H9 (cell line): Measurements from ENCODE around the gene ERF. TPM values are rescaled to one million over a fixed set of nuclear protein-coding genes. Genes with fewer than 3 reads are reported as not detected.
A peak's percentile ranks its signal among the peaks of the same experiment; 100 is the strongest.

Experiments used
- DNase-seq: peaks from one replicate; pipeline ENCODE4 v3.0.0-alpha.2; 2017
- H2AFZ ChIP-seq: one replicate; pipeline ENCODE4 v1.6.1; 2013; ENCODE audit warnings: mild to moderate bottlenecking, low read length, control low read depth, moderate library complexity
- H2AK5ac ChIP-seq: 2 replicates; pipeline ENCODE4 v1.6.1; 2013; ENCODE audit warnings: low read length, control low read depth, mixed read lengths; ENCODE audit not compliant: insufficient read length
- H2BK120ac ChIP-seq: one replicate; pipeline ENCODE4 v1.6.1; 2013; ENCODE audit warnings: low read depth, mild to moderate bottlenecking, low read length, control low read depth, inconsistent platforms; ENCODE audit not compliant: poor library complexity, severe bottlenecking
- H2BK12ac ChIP-seq: 2 replicates; pipeline ENCODE4 v1.6.1; 2013; ENCODE audit warnings: low read length, control low read depth, mixed read lengths, low read depth; ENCODE audit not compliant: insufficient read length
- H2BK15ac ChIP-seq: 2 replicates; pipeline ENCODE4 v1.6.1; 2013; ENCODE audit warnings: low read depth, low read length, control low read depth
- H2BK20ac ChIP-seq: one replicate; pipeline ENCODE4 v1.6.1; 2013; ENCODE audit warnings: low read depth, mild to moderate bottlenecking, low read length, control low read depth, inconsistent platforms; ENCODE audit not compliant: poor library complexity, severe bottlenecking
- H2BK5ac ChIP-seq: 2 replicates; pipeline ENCODE4 v1.6.1; 2013; ENCODE audit warnings: low read length, control low read depth, mixed read lengths; ENCODE audit not compliant: insufficient read length
- H3K14ac ChIP-seq: 2 replicates; pipeline ENCODE4 v1.6.1; 2013; ENCODE audit warnings: low read length, control low read depth; ENCODE audit not compliant: insufficient read depth
- H3K18ac ChIP-seq: 2 replicates; pipeline ENCODE4 v1.6.1; 2013; ENCODE audit warnings: low read depth, mild to moderate bottlenecking, mixed read lengths, low read length, control low read depth; ENCODE audit not compliant: insufficient read length
- H3K23ac ChIP-seq: 2 replicates; pipeline ENCODE4 v1.6.1; 2013; ENCODE audit warnings: low read length, control low read depth, mixed read lengths, low read depth; ENCODE audit not compliant: insufficient read length
- H3K23me2 ChIP-seq: 2 replicates; pipeline ENCODE4 v1.6.1; 2013; ENCODE audit warnings: low read depth, mild to moderate bottlenecking, mixed read lengths, low read length, control low read depth; ENCODE audit not compliant: insufficient read length, poor library complexity, severe bottlenecking
- H3K27ac ChIP-seq: 2 replicates; pipeline ENCODE4 v1.5.1; 2013; ENCODE audit warnings: low read length, control low read depth, mixed read lengths, low read depth; ENCODE audit not compliant: insufficient read length
- H3K27me3 ChIP-seq: 2 replicates; pipeline ENCODE4 v1.6.1; 2013; ENCODE audit warnings: low read length, control low read depth, inconsistent platforms; ENCODE audit not compliant: insufficient read depth
- H3K4ac ChIP-seq: 2 replicates; pipeline ENCODE4 v1.6.1; 2013; ENCODE audit warnings: low read depth, mild to moderate bottlenecking, control low read depth, inconsistent platforms, low read length, moderate library complexity
- H3K4me1 ChIP-seq: 2 replicates; pipeline ENCODE4 v1.6.1; 2013; ENCODE audit warnings: low read length, control low read depth, inconsistent platforms; ENCODE audit not compliant: insufficient read depth
- H3K4me2 ChIP-seq: 2 replicates; pipeline ENCODE4 v1.6.1; 2013; ENCODE audit warnings: low read length, control low read depth, mixed read lengths; ENCODE audit not compliant: insufficient read length, insufficient read depth
- H3K56ac ChIP-seq: 2 replicates; pipeline ENCODE4 v1.6.1; 2013; ENCODE audit warnings: low read depth, mild to moderate bottlenecking, mixed read lengths, low read length, control low read depth; ENCODE audit not compliant: insufficient read length
- H3K79me1 ChIP-seq: 2 replicates; pipeline ENCODE4 v1.6.1; 2013; ENCODE audit warnings: low read depth, mild to moderate bottlenecking, moderate library complexity, low read length, control low read depth, inconsistent platforms; ENCODE audit not compliant: insufficient read depth, poor library complexity, severe bottlenecking
- H3K79me2 ChIP-seq: 2 replicates; pipeline ENCODE4 v1.6.1; 2013; ENCODE audit warnings: low read length, control low read depth, inconsistent platforms; ENCODE audit not compliant: insufficient read depth
- H3K9ac ChIP-seq: 2 replicates; pipeline ENCODE4 v1.6.1; 2013; ENCODE audit warnings: low read length, control low read depth, mixed read lengths; ENCODE audit not compliant: insufficient read length; ENCODE audit errors: extremely low read depth
- H3K9me3 ChIP-seq: one replicate; pipeline ENCODE4 v1.6.1; 2013; ENCODE audit warnings: low read depth, low read length, inconsistent platforms; ENCODE audit not compliant: control insufficient read depth
- H3T11ph ChIP-seq: one replicate; pipeline ENCODE4 v1.6.1; 2013; ENCODE audit warnings: mild to moderate bottlenecking, low read length, control low read depth, inconsistent platforms
- H4K20me1 ChIP-seq: one replicate; pipeline ENCODE4 v1.6.1; 2013; ENCODE audit not compliant: control insufficient read depth, insufficient read length, insufficient read depth
- H4K5ac ChIP-seq: 2 replicates; pipeline ENCODE4 v1.6.1; 2013; ENCODE audit warnings: low read depth, mild to moderate bottlenecking, mixed read lengths, low read length, control low read depth; ENCODE audit not compliant: insufficient read length
- H4K8ac ChIP-seq: replicated peaks from 2 replicates; pipeline ENCODE4 v1.6.1; 2013; ENCODE audit warnings: low read length, control low read depth, mixed read lengths, low read depth; ENCODE audit not compliant: insufficient read length
- H4K91ac ChIP-seq: 2 replicates; pipeline ENCODE4 v1.6.1; 2013; ENCODE audit warnings: low read depth, mild to moderate bottlenecking, moderate library complexity, mixed read lengths, low read length, control low read depth; ENCODE audit not compliant: insufficient read length
- H3K27ac Mint-ChIP-seq, 3 experiments: 2 replicates in 2 of 3; 3 replicates in 1 of 3; pipeline ENCODE4 v1.8.0; 2020 to 2021; ENCODE audit warnings: mixed read lengths in 3 of 3, mild to moderate bottlenecking in 1 of 3, moderate library complexity in 1 of 3
- H3K27me3 Mint-ChIP-seq: 2 replicates; pipeline ENCODE4 v1.8.0; 2021; ENCODE audit warnings: low read depth, mild to moderate bottlenecking, moderate library complexity, mixed read lengths
- H3K36me3 Mint-ChIP-seq, 3 experiments: 2 replicates in 2 of 3; 3 replicates in 1 of 3; pipeline ENCODE4 v1.8.0; 2020 to 2021; ENCODE audit warnings: low read depth in 3 of 3, mixed read lengths in 3 of 3; ENCODE audit not compliant: insufficient read depth in 1 of 3
- H3K4me1 Mint-ChIP-seq, 2 experiments: 2 replicates each; pipeline ENCODE4 v1.8.0; 2020; ENCODE audit warnings: mixed read lengths in 2 of 2
- H3K4me3 Mint-ChIP-seq, 2 experiments: 2 replicates in 1 of 2; 3 replicates in 1 of 2; pipeline ENCODE4 v1.8.0; 2020 to 2021; ENCODE audit warnings: mild to moderate bottlenecking in 2 of 2, mixed read lengths in 2 of 2, moderate library complexity in 1 of 2
- H3K9me3 Mint-ChIP-seq, 2 experiments: 2 replicates in 1 of 2; 3 replicates in 1 of 2; pipeline ENCODE4 v1.8.0; 2020; ENCODE audit warnings: mild to moderate bottlenecking in 2 of 2, mixed read lengths in 2 of 2, moderate library complexity in 1 of 2
- CTCF ChIP-seq: fragments of 200-600 bp; sonication (generic); conservative IDR thresholded peaks from 3 replicates; pipeline ENCODE4 v1.8.0; 2021; ENCODE audit warnings: antibody characterized with exemption, mild to moderate bottlenecking
- WGBS: extraction: QIAGEN DNeasy Blood & Tissue Kit; methylation state at CpG from one replicate; pipeline ENCODE4 v1.1.7; 2013; ENCODE audit warnings: missing lambda C conversion rate, low lambda C conversion rate, mixed read lengths; ENCODE audit not compliant: insufficient read length; ENCODE audit errors: extremely low coverage; 5-methylcytosine and 5-hydroxymethylcytosine counted together
- total RNA-seq: library from RNA; stranded (reverse); gene quantifications from 2 replicates; pipeline ENCODE4 v1.2.1, GENCODE V29; 2021

ERF gene
- total RNA-seq, 1 experiment from 2014 or later, result 126 TPM

GRCh38 chr19:42229301-42229854 lies 25.6 kb downstream of the ERF start:
- no peak overlapping the region; a peak in 1 of 5 replicates for H3K4me3 Mint-ChIP-seq
- Histone ChIP-seq H2BK120ac (no peak overlapping the region), H2AK5ac (no peak overlapping the region), H4K8ac (no peak overlapping the region), H2BK5ac (no peak overlapping the region), H2BK20ac (no peak overlapping the region), H3K27me3 (no peaks in the 10 kb centered on the region), H3K79me1 (no peaks in the 10 kb centered on the region), H2BK12ac (no peak overlapping the region), H3K27ac (no peak overlapping the region), H3K18ac (no peak overlapping the region), H3K4me1 (no peaks in the 10 kb centered on the region), H3K4me2 (no peak overlapping the region), H3K23ac (no peak overlapping the region), H3K56ac (no peak overlapping the region), H3K14ac (no peak overlapping the region), H2BK15ac (no peak overlapping the region), H3K9me3 (no peaks in the 10 kb centered on the region), H3T11ph (no peak overlapping the region), H3K4ac (no peak overlapping the region), H3K23me2 (no peaks in the 10 kb centered on the region), H4K20me1 (no peaks in the 10 kb centered on the region), H2AFZ (no peak overlapping the region), H3K9ac (no peak overlapping the region), H4K91ac (no peak overlapping the region), H4K5ac (no peak overlapping the region), H3K79me2 (peaks cover 2% of the 10 kb centered on the region; the same call in 1 of the 2 replicates)
- peak overlapping the region in 1 of 3 experiments; percentile 48; a peak in 3 of 7 replicates for H3K27ac Mint-ChIP-seq
- H3K36me3 Mint-ChIP-seq, result peaks cover 43 to 93% (median 85%) of the 10 kb centered on the region in 3 experiments; a peak in 6 of 7 replicates
- H3K4me1 Mint-ChIP-seq, result peaks cover 0 to 6% of the 10 kb centered on the region in 2 experiments; a peak in 1 of 4 replicates
- H3K9me3 Mint-ChIP-seq, result no peaks in the 10 kb centered on the region
- WGBS, result no CpG with 5 or more reads among the region's 4 CpGs
- DNase-seq, result no peak
- H3K27me3 Mint-ChIP-seq, result no peaks in the 10 kb centered on the region
- no peak; the same call in 2 of the 3 replicates for TF ChIP-seq CTCF
